ENCODE data around the gene TTF2.
A peak's percentile ranks its signal among the peaks of the same experiment; 100 is the strongest.
"Not testable (repeated sequence)": the region's sequence is repeated elsewhere in the genome, so short reads cannot be mapped to it uniquely, and the experiment has no call there.

Gene TTF2

GRCh38 chr1:117116090-117116783 lies 56.1 kb downstream of the TTF2 start:
- no peaks in the 10 kb centered on the region for H3K9me3 Mint-ChIP-seq (ENCODE audit: low read depth)

GRCh38 chr1:117116784-117117130 lies 56.6 kb downstream of the TTF2 start:
- Mint-ChIP-seq H3K36me3 (no peaks in the 10 kb centered on the region), H3K9me3 (ENCODE audit: low read depth) (no peaks in the 10 kb centered on the region), H3K4me1 (ENCODE audit: low read depth) (peaks cover 7% of the 10 kb centered on the region), H3K27me3 (peaks cover 3% of the 10 kb centered on the region), H3K27ac (no peak overlapping the region), H3K4me3 (no peak overlapping the region)

More at GRCh38 chr1:117116090-117116783, 56.1 kb downstream of the TTF2 start:
- Mint-ChIP-seq H3K4me3 (no peak overlapping the region), H3K27ac (no peak overlapping the region), H3K4me1 (ENCODE audit: low read depth) (peaks cover 7% of the 10 kb centered on the region), H3K27me3 (peaks cover 3% of the 10 kb centered on the region), H3K36me3 (no peaks in the 10 kb centered on the region)

GRCh38 chr1:117117697-117118096 lies 57.6 kb downstream of the TTF2 start:
- Mint-ChIP-seq H3K9me3 (ENCODE audit: low read depth) (no peaks in the 10 kb centered on the region), H3K27ac (no peak overlapping the region), H3K27me3 (peaks cover 3% of the 10 kb centered on the region), H3K36me3 (no peaks in the 10 kb centered on the region), H3K4me3 (no peak overlapping the region), H3K4me1 (ENCODE audit: low read depth) (peaks cover 8% of the 10 kb centered on the region)

GRCh38 chr1:117118137-117118536 lies 58.0 kb downstream of the TTF2 start:
- H3K36me3 Mint-ChIP-seq: no peaks in the 10 kb centered on the region

GRCh38 chr1:117119144-117119543 lies 59.0 kb downstream of the TTF2 start:
- not testable (repeated sequence) for H3K9me3 Mint-ChIP-seq (ENCODE audit: low read depth); H3K4me3 Mint-ChIP-seq; H3K27ac Mint-ChIP-seq; H3K27me3 Mint-ChIP-seq; H3K36me3 Mint-ChIP-seq; H3K4me1 Mint-ChIP-seq (ENCODE audit: low read depth)

More at GRCh38 chr1:117118137-117118536, 58.0 kb downstream of the TTF2 start:
- Mint-ChIP-seq H3K4me3 (no peak overlapping the region), H3K4me1 (ENCODE audit: low read depth) (peaks cover 9% of the 10 kb centered on the region), H3K9me3 (ENCODE audit: low read depth) (no peaks in the 10 kb centered on the region), H3K27ac (no peak overlapping the region), H3K27me3 (peaks cover 3% of the 10 kb centered on the region)

GRCh38 chr1:117120774-117121588 lies 60.9 kb downstream of the TTF2 start:
- no peaks in the 10 kb centered on the region for H3K9me3 Mint-ChIP-seq (ENCODE audit: low read depth)
- peak overlapping the region; percentile 84 for H3K4me3 Mint-ChIP-seq
- peak overlapping the region; percentile 16 for H3K27ac Mint-ChIP-seq
- H3K27me3 Mint-ChIP-seq: peaks cover 3% of the 10 kb centered on the region
- H3K36me3 Mint-ChIP-seq: no peaks in the 10 kb centered on the region
- peaks cover 9% of the 10 kb centered on the region for H3K4me1 Mint-ChIP-seq (ENCODE audit: low read depth)

- H3K27ac Mint-ChIP-seq: peak within 1 kb of the TSS; percentile 16
- no peaks in the 10 kb centered on the region for H3K36me3 Mint-ChIP-seq
- H3K9me3 Mint-ChIP-seq (ENCODE audit: low read depth): no peaks in the 10 kb centered on the region
- peaks cover 9% of the 10 kb centered on the region for H3K4me1 Mint-ChIP-seq (ENCODE audit: low read depth)
- H3K4me3 Mint-ChIP-seq: peak within 1 kb of the TSS; percentile 84
- peaks cover 3% of the 10 kb centered on the region for H3K27me3 Mint-ChIP-seq
Measured at GRCh38 chr1:117121589-117122329, 61.6 kb downstream of the TTF2 start, which contains the start of gene TRIM45. TRIM45 (minus strand) TSS chr1:117121749; CDS start chr1:117121201, 548 bp downstream.

- H3K36me3 Mint-ChIP-seq: no peaks in the 10 kb centered on the region
- no peak overlapping the region for H3K27ac Mint-ChIP-seq
- peak overlapping the region; percentile 84 for H3K4me3 Mint-ChIP-seq
- peaks cover 7% of the 10 kb centered on the region for H3K27me3 Mint-ChIP-seq
- H3K9me3 Mint-ChIP-seq (ENCODE audit: low read depth): no peaks in the 10 kb centered on the region
- peaks cover 9% of the 10 kb centered on the region for H3K4me1 Mint-ChIP-seq (ENCODE audit: low read depth)
Measured at GRCh38 chr1:117122330-117123025, 62.4 kb downstream of the TTF2 start.

GRCh38 chr1:117123274-117123673 lies 63.1 kb downstream of the TTF2 start:
- Mint-ChIP-seq H3K36me3 (no peaks in the 10 kb centered on the region), H3K4me3 (peak overlapping the region; percentile 35), H3K27me3 (peaks cover 7% of the 10 kb centered on the region), H3K4me1 (ENCODE audit: low read depth) (peaks cover 9% of the 10 kb centered on the region), H3K9me3 (ENCODE audit: low read depth) (no peaks in the 10 kb centered on the region), H3K27ac (no peak overlapping the region)

GRCh38 chr1:117124661-117125060 lies 64.5 kb downstream of the TTF2 start:
- no peaks in the 10 kb centered on the region for H3K36me3 Mint-ChIP-seq

GRCh38 chr1:117127795-117128194 lies 67.7 kb downstream of the TTF2 start:
- Mint-ChIP-seq H3K27ac (no peak overlapping the region), H3K4me3 (no peak overlapping the region), H3K9me3 (ENCODE audit: low read depth) (no peaks in the 10 kb centered on the region), H3K4me1 (ENCODE audit: low read depth) (peaks cover 2% of the 10 kb centered on the region), H3K27me3 (peaks cover 4% of the 10 kb centered on the region), H3K36me3 (no peaks in the 10 kb centered on the region)

More at GRCh38 chr1:117124661-117125060, 64.5 kb downstream of the TTF2 start:
- no peak overlapping the region for H3K4me3 Mint-ChIP-seq
- no peaks in the 10 kb centered on the region for H3K9me3 Mint-ChIP-seq (ENCODE audit: low read depth)
- peaks cover 7% of the 10 kb centered on the region for H3K27me3 Mint-ChIP-seq
- peaks cover 11% of the 10 kb centered on the region for H3K4me1 Mint-ChIP-seq (ENCODE audit: low read depth)
- no peak overlapping the region for H3K27ac Mint-ChIP-seq

- no peaks in the 10 kb centered on the region for H3K36me3 Mint-ChIP-seq
- H3K27ac Mint-ChIP-seq: peak overlapping the region; percentile 19
- no peaks in the 10 kb centered on the region for H3K9me3 Mint-ChIP-seq (ENCODE audit: low read depth)
- H3K4me3 Mint-ChIP-seq: no peak overlapping the region
- H3K27me3 Mint-ChIP-seq: peaks cover 4% of the 10 kb centered on the region
- H3K4me1 Mint-ChIP-seq (ENCODE audit: low read depth): peaks cover 2% of the 10 kb centered on the region
Measured at GRCh38 chr1:117128323-117129079, 68.4 kb downstream of the TTF2 start.

GRCh38 chr1:117130526-117130925 lies 70.4 kb downstream of the TTF2 start:
- no peak overlapping the region for H3K4me3 Mint-ChIP-seq
- no peaks in the 10 kb centered on the region for H3K36me3 Mint-ChIP-seq
- no peaks in the 10 kb centered on the region for H3K9me3 Mint-ChIP-seq (ENCODE audit: low read depth)
- peaks cover 2% of the 10 kb centered on the region for H3K4me1 Mint-ChIP-seq (ENCODE audit: low read depth)
- H3K27ac Mint-ChIP-seq: no peak overlapping the region
- peaks cover 9% of the 10 kb centered on the region for H3K27me3 Mint-ChIP-seq

- peaks cover 6% of the 10 kb centered on the region for H3K27me3 Mint-ChIP-seq
- no peaks in the 10 kb centered on the region for H3K9me3 Mint-ChIP-seq (ENCODE audit: low read depth)
- H3K4me3 Mint-ChIP-seq: no peak overlapping the region
- H3K27ac Mint-ChIP-seq: no peak overlapping the region
- H3K4me1 Mint-ChIP-seq (ENCODE audit: low read depth): no peaks in the 10 kb centered on the region
- no peaks in the 10 kb centered on the region for H3K36me3 Mint-ChIP-seq
Measured at GRCh38 chr1:117135329-117135728, 75.2 kb downstream of the TTF2 start.

Data from activated naive CD8-positive, alpha-beta T cell (primary cell).